NCI-H2227 treated with DMSO at 0.1 percent for 48 hours (cell line): Measurements from ENCODE around the gene LRP10.
A peak's percentile ranks its signal among the peaks of the same experiment; 100 is the strongest.
"Not testable (repeated sequence)": the region's sequence is repeated elsewhere in the genome, so short reads cannot be mapped to it uniquely, and the experiment has no call there.

Experiments
- DNase-seq: peaks from one replicate; lab custom pipeline; 2025; lab: John Stamatoyannopoulos, UW

The LRP10 gene

GRCh38 chr14:22843123-22843925, 28.2 kb upstream of the LRP10 start:
- DNase-seq, result no peak

GRCh38 chr14:22844221-22845102, 27.1 kb upstream of the LRP10 start:
- no peak for DNase-seq

DNA sequence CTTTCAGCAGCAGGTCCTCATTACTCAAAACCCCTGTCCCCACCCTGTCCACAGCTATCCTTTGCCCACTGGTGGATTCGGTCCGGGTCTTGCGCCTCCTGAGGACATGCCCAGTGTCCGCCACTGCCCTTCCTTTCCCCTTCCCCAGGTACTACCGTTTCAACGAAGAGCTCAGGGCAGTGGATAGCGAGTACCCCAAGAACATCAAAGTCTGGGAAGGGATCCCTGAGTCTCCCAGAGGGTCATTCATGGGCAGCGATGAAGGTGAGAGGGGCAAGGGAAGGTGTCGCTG, 26.5 kb upstream of the LRP10 start:
- DNase-seq, result no peak

DNA sequence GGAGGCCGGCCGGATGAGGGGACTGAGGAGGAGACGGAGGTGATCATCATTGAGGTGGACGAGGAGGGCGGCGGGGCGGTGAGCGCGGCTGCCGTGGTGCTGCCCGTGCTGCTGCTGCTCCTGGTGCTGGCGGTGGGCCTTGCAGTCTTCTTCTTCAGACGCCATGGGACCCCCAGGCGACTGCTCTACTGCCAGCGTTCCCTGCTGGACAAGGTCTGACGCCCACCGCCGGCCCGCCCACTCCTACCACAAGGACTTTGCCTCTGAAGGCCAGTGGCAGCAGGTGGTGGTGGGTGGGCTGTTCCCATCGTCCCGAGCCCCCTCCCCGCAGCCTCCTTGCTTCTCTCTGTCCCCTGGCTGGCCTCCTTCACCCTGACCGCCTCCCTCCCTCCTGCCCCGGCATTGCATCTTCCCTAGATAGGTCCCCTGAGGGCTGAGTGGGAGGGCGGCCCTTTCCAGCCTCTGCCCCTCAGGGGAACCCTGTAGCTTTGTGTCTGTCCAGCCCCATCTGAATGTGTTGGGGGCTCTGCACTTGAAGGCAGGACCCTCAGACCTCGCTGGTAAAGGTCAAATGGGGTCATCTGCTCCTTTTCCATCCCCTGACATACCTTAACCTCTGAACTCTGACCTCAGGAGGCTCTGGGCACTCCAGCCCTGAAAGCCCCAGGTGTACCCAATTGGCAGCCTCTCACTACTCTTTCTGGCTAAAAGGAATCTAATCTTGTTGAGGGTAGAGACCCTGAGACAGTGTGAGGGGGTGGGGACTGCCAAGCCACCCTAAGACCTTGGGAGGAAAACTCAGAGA, 25.5 kb upstream of the LRP10 start:
- DNase-seq, result no peak

- DNase-seq, result no peak
These were observed 24.7 kb upstream of the LRP10 start for GRCh38 chr14:22846811-22847307.

DNA sequence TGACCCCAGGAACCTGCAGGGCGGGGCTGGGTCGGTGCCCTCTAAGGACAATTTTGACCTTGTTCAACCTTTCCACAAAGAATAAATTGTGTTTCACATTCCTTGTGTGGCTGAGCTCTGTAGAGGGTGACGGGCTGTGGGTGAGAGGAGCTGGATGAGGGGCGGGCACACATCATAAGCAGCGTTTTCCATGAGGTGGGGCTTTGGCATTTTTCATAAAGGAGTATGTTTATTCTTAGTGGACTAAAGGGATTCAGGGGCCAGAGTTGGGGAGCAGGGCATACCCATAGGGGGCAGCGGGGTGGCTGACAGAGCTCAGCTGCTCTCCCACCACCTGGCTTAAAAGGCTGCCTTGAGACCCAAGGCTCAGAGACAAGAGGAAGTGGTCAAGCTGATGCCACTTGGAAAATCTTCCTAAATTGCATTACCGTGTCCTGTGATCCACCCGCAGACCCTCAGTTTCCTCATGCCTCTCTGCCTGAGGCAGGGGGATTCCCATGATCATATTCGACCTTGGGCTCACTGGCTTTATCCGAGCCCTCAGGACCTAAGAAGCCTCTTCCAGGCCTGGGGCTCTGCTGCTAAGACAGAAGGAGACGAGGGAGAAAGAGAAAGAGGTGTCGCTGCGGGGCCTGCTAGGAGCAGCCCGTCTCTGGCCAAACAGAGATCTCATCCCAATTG, 23.7 kb upstream of the LRP10 start:
- no peak for DNase-seq

- DNase-seq, result no peak
These were observed 23.0 kb upstream of the LRP10 start for GRCh38 chr14:22848351-22849164.

- DNase-seq, result no peak
These were observed 22.2 kb upstream of the LRP10 start for GRCh38 chr14:22849212-22849819.

GRCh38 chr14:22850944-22851764, 20.4 kb upstream of the LRP10 start:
- DNase-seq, result no peak

DNA sequence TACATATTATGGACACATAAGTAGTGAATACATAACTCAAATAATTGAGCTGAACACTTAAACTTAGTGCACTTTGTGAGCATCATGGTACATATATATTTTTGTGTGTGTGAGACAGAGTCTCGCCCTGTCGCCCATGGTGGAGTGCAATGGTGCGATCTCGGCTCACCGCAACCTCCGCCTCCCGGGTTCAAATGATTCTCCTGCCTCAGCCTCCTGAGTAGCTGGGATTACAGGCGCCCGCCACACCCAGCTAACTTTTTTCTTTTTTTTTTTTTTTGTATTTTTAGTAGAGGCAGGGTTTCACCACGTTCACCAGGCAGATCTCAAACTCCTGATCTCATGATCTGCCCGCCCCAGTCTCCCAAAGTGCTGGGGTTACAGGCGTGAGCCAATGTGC, 19.4 kb upstream of the LRP10 start:
- DNase-seq, result not testable (repeated sequence)

DNA sequence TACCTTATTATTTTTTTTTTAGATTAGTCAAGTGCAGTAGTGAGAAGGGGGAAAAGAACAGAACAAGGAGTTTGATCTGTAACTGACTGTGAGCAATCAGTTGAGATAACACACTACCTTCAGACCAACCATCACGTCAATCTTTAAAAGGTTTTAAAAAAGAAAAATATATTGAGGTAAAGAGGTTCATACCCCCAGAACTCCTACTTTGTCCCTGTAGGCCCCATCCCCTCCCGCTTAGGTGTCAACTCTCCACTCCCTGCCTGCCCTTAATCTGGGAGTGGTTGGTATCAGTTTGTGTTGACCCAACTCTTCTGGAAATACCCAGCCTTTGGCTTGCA, 19.0 kb upstream of the LRP10 start:
- DNase-seq, result no peak

GRCh38 chr14:22852940-22853767, 18.4 kb upstream of the LRP10 start:
- DNase-seq, result peak; percentile 50

DNA sequence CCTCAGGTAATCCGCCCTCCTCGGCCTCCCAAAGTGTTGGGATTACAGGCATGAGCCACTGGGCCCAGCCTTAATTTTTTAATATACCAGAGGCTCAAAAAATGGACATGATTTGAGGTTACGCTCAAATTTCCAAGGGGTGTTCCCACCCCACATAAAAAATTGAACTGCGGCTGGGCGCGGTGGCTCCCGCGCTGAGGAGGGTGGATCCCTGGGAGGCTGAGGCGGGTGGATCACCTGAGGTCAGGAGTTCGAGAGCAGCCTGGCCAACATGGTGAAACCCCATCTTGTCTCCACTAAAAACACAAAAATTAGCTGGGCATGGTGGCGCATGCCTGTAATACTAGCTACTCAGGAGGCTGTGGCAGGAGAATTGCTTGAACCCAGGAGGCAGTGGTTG, 17.2 kb upstream of the LRP10 start:
- not testable (repeated sequence) for DNase-seq

- DNase-seq, result no peak
These were observed 16.4 kb upstream of the LRP10 start for GRCh38 chr14:22854963-22855724.

DNA sequence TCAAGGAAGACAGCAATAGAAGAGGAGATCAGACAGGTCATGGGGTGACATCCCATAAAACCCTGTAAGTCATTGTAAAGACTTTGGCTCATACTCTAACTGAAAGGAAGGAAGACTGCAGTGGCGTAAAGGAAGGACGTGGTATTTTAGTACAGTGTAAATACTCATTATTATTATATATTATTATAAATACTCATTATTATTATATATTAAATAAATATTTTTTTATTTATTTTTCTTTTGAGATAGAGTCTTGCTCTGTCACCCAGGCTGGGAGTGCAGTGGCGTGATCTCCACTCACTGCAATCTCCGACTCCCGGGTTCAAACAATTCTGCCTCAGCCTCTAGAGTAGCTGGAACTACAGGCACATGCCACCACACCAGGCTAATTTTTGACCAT, 15.1 kb upstream of the LRP10 start:
- no peak for DNase-seq

- not testable (repeated sequence) for DNase-seq
These were observed 11.2 kb upstream of the LRP10 start for GRCh38 chr14:22860377-22860776.

DNA sequence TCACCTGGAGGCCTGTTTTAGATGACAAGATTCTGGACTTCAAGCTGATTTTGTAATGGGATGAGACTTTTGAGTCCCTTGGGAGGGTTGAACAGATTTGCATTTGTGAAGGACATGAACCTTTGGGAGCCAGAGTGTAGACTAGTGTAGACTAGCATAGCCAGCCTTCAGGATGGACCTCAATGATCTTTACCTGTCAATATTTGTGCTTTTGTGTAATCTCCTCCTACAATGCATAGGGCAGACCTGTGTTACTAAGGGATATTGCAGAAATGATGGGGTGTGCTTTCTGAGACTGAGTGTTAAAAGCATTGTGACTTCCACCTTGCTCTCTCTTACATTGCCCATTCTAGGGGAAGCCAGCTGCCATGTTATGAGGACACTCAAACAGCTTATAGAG, 9.9 kb upstream of the LRP10 start:
- DNase-seq, result no peak

GRCh38 chr14:22864979-22865378, 6.6 kb upstream of the LRP10 start:
- no peak for DNase-seq
